H1 (cell line): ENCODE data around the gene ANKRD9. TPM values are rescaled to one million over a fixed set of nuclear protein-coding genes. Genes with fewer than 3 reads are reported as not detected.

Experiments used
- BACH1 ChIP-seq: IDR thresholded peaks from 2 replicates; pipeline ENCODE4 v1.6.1; 2012; ENCODE audit warnings: low read length, improper control_type of control experiment
- GABPA ChIP-seq: IDR thresholded peaks from 2 replicates; pipeline ENCODE4 v1.6.1; 2011; ENCODE audit warnings: mild to moderate bottlenecking, low read length, moderate library complexity, borderline replicate concordance; ENCODE audit not compliant: insufficient read depth
- NRF1 ChIP-seq: IDR thresholded peaks from 2 replicates; pipeline ENCODE4 v1.6.1; 2011; ENCODE audit warnings: mild to moderate bottlenecking, low read depth, low read length, improper control_type of control experiment
- RAD21 ChIP-seq, 2 experiments: IDR thresholded peaks in 1 of 2; conservative IDR thresholded peaks in 1 of 2; 2 replicates each; pipeline ENCODE4 v1.6.1; 2011; ENCODE audit warnings: low read depth in 2 of 2, low read length in 2 of 2, improper control_type of control experiment in 1 of 2, inconsistent platforms in 1 of 2, mild to moderate bottlenecking in 1 of 2, moderate library complexity in 1 of 2
- polyA plus RNA-seq, 7 experiments: library from polyadenylated mRNA; depleted of rRNA in 3 of 7; stranded (reverse) in 5 of 7; unstranded in 2 of 7; fragments of >200 nt in 5 of 7; fragments of 200-250 nt in 2 of 7; gene quantifications; 1 replicate in 5 of 7; 2 replicates in 1 of 7; 4 replicates in 1 of 7; pipeline versions ENCODE4 v1.2.1 to v1.2.3, GENCODE V29; 2011 to 2013; ENCODE audit warnings: missing spikeins in 2 of 7, mixed read lengths in 2 of 7
- total RNA-seq: library from RNA; stranded (reverse); fragmentation: NEBNext Ultra II Directional; extraction: Animal tissue kit (Norgen Biotek cat#: 25700); gene quantifications from 2 replicates; pipeline ENCODE4 v1.2.1, GENCODE V29; 2021

The ANKRD9 gene
- total and polyA plus RNA-seq, 2 of the 8 experiments (the other 6 are each of a cell fraction or from before 2014, with no cell fraction given) = 37.0 to 41.8 TPM

DNA sequence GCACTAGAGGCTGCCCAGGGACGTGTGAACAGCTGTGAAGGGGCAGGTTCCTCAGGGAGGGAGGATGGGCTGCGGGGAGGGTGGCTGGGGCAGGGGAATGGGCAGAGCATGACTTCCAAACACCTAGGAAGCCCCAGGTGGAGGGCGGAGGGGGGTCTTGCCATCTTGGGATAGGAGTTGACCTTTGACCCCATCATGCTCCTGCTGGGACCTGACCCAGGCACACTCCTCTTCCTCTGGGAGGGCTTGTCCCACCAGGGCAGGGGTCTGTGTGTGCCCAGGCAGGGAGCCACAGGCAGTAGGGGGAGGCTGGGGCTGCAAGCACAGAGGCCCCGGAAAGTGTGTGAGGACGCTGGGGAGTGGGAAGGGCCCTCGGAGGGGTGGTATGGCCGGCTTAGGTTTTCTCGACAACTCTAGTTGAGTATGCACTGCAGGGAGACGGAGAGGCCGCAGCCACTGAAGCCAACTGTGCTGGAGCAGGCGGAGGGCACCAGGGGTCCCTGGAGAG is 3.3 kb upstream of the ANKRD9 start (continued):
- TF ChIP-seq GABPA = no peak
- no peak for TF ChIP-seq BACH1
- TF ChIP-seq RAD21 (IDR thresholded peaks at IDR 0.05 in 1 of 2, conservative IDR thresholded peaks at IDR 0.05 in 1 of 2; ENCODE audit: low read depth in 2 of 2, low read length in 2 of 2) = no peak
- TF ChIP-seq NRF1 = no peak
